22Rv1 (cell line): ENCODE data around the gene COX20.
"Not testable (repeated sequence)": the region's sequence is repeated elsewhere in the genome, so short reads cannot be mapped to it uniquely, and the experiment has no call there.

Experiments
- H3K27ac ChIP-seq: fragments of 450-650 bp; 2 replicates; pipeline ENCODE4 v1.5.1; 2017
- CTCF ChIP-seq: fragments of 450-650 bp; IDR thresholded peaks from 2 replicates; pipeline ENCODE4 v1.5.1; 2017; ENCODE audit warnings: mild to moderate bottlenecking
- ZFX ChIP-seq: fragments of 450-650 bp; IDR thresholded peaks from 2 replicates; pipeline ENCODE4 v1.6.1; 2017; ENCODE audit warnings: antibody characterized with exemption, borderline replicate concordance

COX20 gene

DNA sequence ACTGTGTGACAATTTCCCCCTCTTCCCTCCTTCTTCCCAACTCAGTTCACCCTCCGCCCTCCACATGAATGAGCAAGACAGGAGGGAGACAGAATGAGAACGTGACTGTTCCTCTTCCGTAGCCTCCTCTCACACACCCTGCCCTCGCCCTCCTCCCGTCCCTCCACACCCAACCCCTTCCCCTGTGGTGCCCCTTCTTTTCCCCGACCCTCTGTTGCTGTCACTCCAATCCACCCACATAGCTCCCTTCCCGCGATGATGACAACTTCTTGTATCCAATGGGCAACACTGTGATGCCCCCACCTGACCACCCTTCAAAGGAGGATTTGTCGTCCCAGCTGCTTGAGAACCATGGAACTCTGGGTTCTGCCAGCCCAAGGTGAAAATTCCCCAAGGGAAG, 41.4 kb upstream of the COX20 start:
- no peak overlapping the region for H3K27ac ChIP-seq
- TF ChIP-seq ZFX (no peak), CTCF (no peak)

- not testable (repeated sequence) for H3K27ac ChIP-seq
These were observed 40.9 kb upstream of the COX20 start for GRCh38 chr1:244794516-244794915.

DNA sequence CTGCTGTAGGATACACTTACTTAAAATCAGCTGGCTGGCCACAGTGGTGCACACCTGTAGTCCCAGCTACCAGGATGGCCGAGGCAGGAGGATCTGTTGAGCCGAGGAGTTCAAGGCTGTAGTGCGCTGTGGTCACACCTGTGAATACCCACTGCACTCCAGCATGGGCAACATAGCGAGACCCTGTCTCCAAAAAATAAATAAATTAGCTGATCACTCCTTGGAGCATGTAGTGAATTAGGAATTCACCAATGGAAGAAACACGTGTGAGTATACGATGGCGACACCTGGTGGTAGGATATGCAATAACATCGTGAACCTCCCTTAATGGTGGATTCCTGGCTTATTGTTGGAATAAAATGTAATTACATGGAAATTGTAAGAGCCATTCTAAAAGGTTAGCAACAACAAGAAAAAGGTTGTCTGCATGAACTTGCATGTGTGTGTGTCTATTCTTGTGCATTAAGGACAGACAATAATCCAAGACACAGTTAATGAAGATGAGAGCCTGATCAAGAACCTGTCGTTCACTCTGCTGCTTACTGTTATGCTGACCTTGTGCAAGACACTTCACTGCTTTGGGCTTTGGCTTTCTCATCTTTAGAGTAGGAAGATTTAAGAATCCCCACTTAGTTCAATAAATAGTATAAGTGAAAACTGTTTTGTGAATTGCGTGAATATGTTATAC, 38.6 kb upstream of the COX20 start:
- TF ChIP-seq CTCF, result peak; percentile 94
- TF ChIP-seq ZFX, result no peak
- no peak overlapping the region for H3K27ac ChIP-seq

GRCh38 chr1:244800821-244801220, 34.6 kb upstream of the COX20 start:
- no peak overlapping the region for H3K27ac ChIP-seq
- TF ChIP-seq ZFX (no peak), CTCF (no peak)

DNA sequence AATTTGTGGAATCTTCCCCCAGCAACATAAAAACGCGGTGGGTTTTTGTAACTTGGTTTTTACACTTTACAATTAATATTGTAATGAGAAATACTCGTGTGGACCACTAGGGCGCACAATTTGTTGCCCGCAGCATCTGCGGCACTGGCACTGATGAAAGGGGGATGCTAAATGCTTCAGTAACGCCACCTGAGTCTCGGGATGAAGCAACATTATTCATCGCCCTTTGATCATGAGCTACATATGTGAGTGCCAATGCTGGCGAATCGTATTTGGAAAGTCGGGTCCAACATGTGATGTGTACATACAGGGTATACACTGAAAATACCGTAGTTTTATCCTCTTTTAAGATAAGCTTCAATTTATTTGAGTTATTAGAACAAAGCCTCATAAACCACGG, 34.2 kb upstream of the COX20 start:
- H3K27ac ChIP-seq, result no peak overlapping the region
- TF ChIP-seq ZFX (no peak), CTCF (peak; percentile 90)

GRCh38 chr1:244802041-244802440, 33.4 kb upstream of the COX20 start:
- no peak overlapping the region for H3K27ac ChIP-seq

GRCh38 chr1:244802556-244803239, 32.8 kb upstream of the COX20 start:
- H3K27ac ChIP-seq, result no peak overlapping the region
- TF ChIP-seq ZFX, result no peak
- TF ChIP-seq CTCF, result no peak

More at GRCh38 chr1:244802041-244802440, 33.4 kb upstream of the COX20 start:
- TF ChIP-seq ZFX (no peak), CTCF (no peak)
